ENCODE measurements around the gene SBF1. TPM values are rescaled to one million over a fixed set of nuclear protein-coding genes. Genes with fewer than 3 reads are reported as not detected.

SBF1 gene
- total RNA-seq, 4 donors from 2014 or later, result 63.7 to 122 (median 64.4) TPM

DNA sequence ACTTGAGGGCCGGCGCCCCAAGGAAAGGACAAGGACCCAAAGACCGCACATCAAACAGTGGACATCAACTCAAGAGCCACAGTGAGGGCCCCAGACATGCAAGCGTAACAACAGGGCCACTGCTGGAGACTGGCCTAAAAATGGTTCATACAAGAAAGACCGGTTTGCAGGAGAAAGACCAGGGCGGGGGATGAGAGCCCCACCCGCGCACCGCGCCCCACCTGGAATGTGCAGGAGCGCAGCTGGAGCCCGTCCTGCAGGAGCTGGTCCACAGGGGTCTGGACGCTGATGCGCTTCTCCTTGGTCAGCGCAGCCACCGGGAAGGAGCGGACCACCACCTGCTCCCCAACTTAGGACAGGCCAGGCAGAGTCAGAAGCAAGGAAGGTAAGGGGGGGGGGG lies 13.9 kb downstream of the SBF1 start:
- Histone ChIP-seq H3K27ac (no peak overlapping the region), H3K9me3 (no peaks in the 10 kb centered on the region), H3K4me3 (no peak overlapping the region), H3K27me3 (no peaks in the 10 kb centered on the region), H3K4me1 (no peaks in the 10 kb centered on the region), H3K36me3 (peaks cover 0 to 100% of the 10 kb centered on the region in 2 donors)
- 94 to 100% methylated on average over 1 to 12 of the region's 17 CpGs for WGBS, 2 donors (ENCODE audit: low coverage in 1 of 2)
- ATAC-seq, result no peak
- TF ChIP-seq POLR2AphosphoS5 (IDR thresholded peaks at IDR 0.05) (no peak), EP300 (IDR thresholded peaks at IDR 0.05) (no peak), POLR2A (IDR thresholded peaks at IDR 0.05) (no peak)
- TF ChIP-seq, protein P1, sequence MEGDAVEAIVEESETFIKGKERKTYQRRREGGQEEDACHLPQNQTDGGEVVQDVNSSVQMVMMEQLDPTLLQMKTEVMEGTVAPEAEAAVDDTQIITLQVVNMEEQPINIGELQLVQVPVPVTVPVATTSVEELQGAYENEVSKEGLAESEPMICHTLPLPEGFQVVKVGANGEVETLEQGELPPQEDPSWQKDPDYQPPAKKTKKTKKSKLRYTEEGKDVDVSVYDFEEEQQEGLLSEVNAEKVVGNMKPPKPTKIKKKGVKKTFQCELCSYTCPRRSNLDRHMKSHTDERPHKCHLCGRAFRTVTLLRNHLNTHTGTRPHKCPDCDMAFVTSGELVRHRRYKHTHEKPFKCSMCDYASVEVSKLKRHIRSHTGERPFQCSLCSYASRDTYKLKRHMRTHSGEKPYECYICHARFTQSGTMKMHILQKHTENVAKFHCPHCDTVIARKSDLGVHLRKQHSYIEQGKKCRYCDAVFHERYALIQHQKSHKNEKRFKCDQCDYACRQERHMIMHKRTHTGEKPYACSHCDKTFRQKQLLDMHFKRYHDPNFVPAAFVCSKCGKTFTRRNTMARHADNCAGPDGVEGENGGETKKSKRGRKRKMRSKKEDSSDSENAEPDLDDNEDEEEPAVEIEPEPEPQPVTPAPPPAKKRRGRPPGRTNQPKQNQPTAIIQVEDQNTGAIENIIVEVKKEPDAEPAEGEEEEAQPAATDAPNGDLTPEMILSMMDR (IDR thresholded peaks at IDR 0.05), result no peak

DNA sequence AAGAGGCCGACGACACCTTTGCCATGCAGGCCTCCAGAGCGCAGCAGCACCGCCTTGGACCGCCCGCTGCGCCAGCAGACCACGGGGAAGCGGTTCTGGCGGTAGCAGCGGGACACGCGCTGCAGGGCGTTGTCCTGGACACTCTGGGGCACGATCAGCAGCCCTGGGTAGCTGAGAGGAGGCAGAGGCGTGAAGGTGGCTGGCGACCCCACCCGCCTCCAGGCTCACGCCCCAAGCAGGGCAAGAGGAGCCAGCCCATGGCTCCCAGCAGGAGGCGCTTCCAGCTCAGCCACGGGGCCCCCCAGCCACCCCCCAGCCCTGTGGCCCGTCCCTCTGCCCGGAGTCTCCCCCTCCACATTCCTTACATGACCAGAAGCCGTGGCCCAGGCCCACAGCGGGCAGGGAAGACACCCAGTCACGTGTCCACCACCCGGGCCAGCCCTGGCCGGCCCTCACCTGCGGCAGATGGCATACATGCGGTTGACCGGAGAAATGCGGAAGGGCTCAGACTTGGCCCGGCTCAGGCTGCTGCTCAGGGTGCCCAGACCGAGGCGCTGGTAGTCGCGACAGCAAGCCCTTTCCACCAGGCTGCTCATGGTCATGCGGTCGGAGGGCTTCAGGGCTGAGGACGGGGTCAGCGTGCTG lies 15.2 kb downstream of the SBF1 start:
- Histone ChIP-seq H3K4me3 (no peak overlapping the region), H3K9me3 (no peaks in the 10 kb centered on the region), H3K4me1 (no peaks in the 10 kb centered on the region), H3K27ac (no peak overlapping the region), H3K36me3 (peaks cover 0 to 100% of the 10 kb centered on the region in 2 donors), H3K27me3 (no peaks in the 10 kb centered on the region)
- WGBS, 2 donors (ENCODE audit: low coverage in 1 of 2), result no CpG with 5 or more reads among the region's 41 CpGs
- TF ChIP-seq POLR2A (IDR thresholded peaks at IDR 0.05), result no peak
- TF ChIP-seq, protein P1 (IDR thresholded peaks at IDR 0.05), result no peak
- no peak for TF ChIP-seq POLR2AphosphoS5 (IDR thresholded peaks at IDR 0.05)
- TF ChIP-seq EP300 (IDR thresholded peaks at IDR 0.05), result no peak
- no peak for ATAC-seq

DNA sequence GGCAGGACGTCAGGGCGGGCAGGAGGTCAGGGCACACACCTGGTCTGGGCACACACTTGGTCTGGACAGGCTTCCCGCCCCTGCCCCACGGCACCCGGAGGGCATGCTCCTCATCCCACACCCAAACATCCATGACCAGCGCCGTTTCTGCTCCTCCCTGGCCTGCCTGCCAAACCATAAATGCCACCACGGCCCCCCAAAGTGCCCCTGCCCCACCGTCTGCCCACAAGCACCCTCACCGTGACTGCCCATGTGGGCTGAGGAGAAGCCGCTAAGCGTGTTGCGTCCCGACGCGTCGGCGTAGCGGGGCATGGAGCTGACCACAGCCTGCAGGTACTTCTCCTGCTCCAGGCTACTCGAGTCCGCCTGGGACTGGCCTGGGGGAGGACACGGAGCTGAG lies 15.8 kb downstream of the SBF1 start:
- Histone ChIP-seq H3K4me3 (no peak overlapping the region), H3K9me3 (no peaks in the 10 kb centered on the region), H3K36me3 (peaks cover 0 to 100% of the 10 kb centered on the region in 2 donors), H3K4me1 (no peaks in the 10 kb centered on the region), H3K27me3 (no peaks in the 10 kb centered on the region), H3K27ac (no peak overlapping the region)
- TF ChIP-seq EP300 (IDR thresholded peaks at IDR 0.05) (no peak), POLR2AphosphoS5 (IDR thresholded peaks at IDR 0.05) (no peak), POLR2A (IDR thresholded peaks at IDR 0.05) (no peak)
- TF ChIP-seq, protein P1 (IDR thresholded peaks at IDR 0.05), result no peak
- WGBS, 2 donors (ENCODE audit: low coverage in 1 of 2), result 67% methylated on average over 1 of the region's 22 CpGs; no CpG with 5 or more reads in 1 of the 2 donors
- no peak for ATAC-seq

DNA sequence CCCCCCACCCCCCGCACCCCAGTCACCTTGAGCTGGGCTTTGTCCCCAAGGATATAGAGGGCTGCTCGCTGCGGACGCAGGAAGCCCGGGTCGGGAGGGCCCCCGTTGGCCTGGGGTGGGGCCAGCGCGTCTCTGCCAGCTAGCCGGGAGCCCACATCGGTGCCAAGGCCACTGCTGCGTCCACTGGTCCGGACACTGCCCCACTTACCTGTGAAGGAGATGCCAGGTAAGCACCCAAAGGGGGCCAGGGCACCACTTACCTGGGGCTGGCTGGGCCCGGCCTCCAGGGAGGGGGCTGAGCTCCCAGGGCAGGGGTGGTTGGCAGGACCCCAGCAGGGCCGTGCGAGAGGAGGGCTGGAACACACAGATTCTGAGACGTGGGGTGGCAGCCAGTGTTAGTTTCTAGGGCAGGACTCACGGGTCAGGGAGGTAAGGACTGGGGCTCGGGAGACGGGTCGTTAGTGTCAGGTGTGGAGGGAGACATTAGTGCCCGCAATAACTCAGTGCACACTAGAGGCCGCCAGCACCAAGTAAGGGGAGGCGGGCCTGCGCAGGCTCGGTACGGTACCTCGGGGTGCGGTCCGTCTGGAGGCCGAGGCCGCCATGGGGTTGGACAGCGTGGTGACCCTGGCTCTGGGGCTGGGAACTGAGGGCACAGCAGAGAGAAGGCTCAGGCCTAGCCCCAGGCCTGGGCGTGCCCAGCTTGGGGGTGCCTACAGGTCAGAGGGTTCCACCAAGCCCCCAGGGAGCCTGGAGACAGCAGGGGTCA lies 18.2 kb downstream of the SBF1 start:
- Histone ChIP-seq H3K4me3 (no peak overlapping the region), H3K27ac (no peak overlapping the region), H3K27me3 (no peaks in the 10 kb centered on the region), H3K4me1 (no peaks in the 10 kb centered on the region), H3K36me3 (peaks cover 0 to 96% of the 10 kb centered on the region in 2 donors), H3K9me3 (no peaks in the 10 kb centered on the region)
- TF ChIP-seq POLR2A (IDR thresholded peaks at IDR 0.05) (no peak), EP300 (IDR thresholded peaks at IDR 0.05) (no peak), POLR2AphosphoS5 (IDR thresholded peaks at IDR 0.05) (no peak)
- TF ChIP-seq, protein P1 (IDR thresholded peaks at IDR 0.05), result no peak
- no peak for ATAC-seq
- 73% methylated on average over 6 of the region's 34 CpGs; no CpG with 5 or more reads in 1 of the 2 donors for WGBS, 2 donors (ENCODE audit: low coverage in 1 of 2)

Measured in gastroesophageal sphincter (tissue), 4 donors.